Kidney epithelial cell (primary cell): ENCODE measurements around the gene SIVA1. TPM values are rescaled to one million over a fixed set of nuclear protein-coding genes. Genes with fewer than 3 reads are reported as not detected.

Experiments used
- DNase-seq: peaks from one replicate; pipeline ENCODE4 v3.0.0-alpha.2; 2010; ENCODE audit warnings: low read depth
- H3K27me3 ChIP-seq: 2 replicates; pipeline ENCODE4 v1.6.0; 2011; ENCODE audit warnings: low read length; ENCODE audit not compliant: control insufficient read depth, insufficient read depth
- H3K36me3 ChIP-seq: 2 replicates; pipeline ENCODE4 v1.5.1; 2011; ENCODE audit warnings: low read length; ENCODE audit not compliant: control insufficient read depth, insufficient read depth
- H3K4me3 ChIP-seq: 2 replicates; pipeline ENCODE4 v1.5.1; 2011; ENCODE audit warnings: low read depth, mild to moderate bottlenecking, control low read depth, low read length
- CTCF ChIP-seq: IDR thresholded peaks from 2 replicates; pipeline ENCODE4 v1.5.1; 2011; ENCODE audit warnings: mild to moderate bottlenecking, moderate library complexity, low read length, control low read depth, inconsistent platforms; ENCODE audit not compliant: insufficient read depth, poor library complexity, severe bottlenecking
- total RNA-seq: library from RNA; depleted of rRNA; stranded (reverse); fragments of >200 nt; gene quantifications from 2 replicates; pipeline ENCODE4 v1.2.3, GENCODE V29; 2015

Gene SIVA1
- total RNA-seq, 1 donor from 2014 or later, result 222 TPM

- TF ChIP-seq CTCF, result no peak
- Histone ChIP-seq H3K27me3 (no peaks in the 10 kb centered on the region), H3K4me3 (no peak overlapping the region), H3K36me3 (no peaks in the 10 kb centered on the region)
- DNase-seq, result no peak
These were observed 4.9 kb downstream of the SIVA1 start for GRCh38 chr14:104757681-104758392.

- no peaks in the 10 kb centered on the region for H3K36me3 ChIP-seq
- no peaks in the 10 kb centered on the region for H3K27me3 ChIP-seq
- TF ChIP-seq CTCF, result no peak
- H3K4me3 ChIP-seq, result no peak overlapping the region
- no peak for DNase-seq
These were observed 6.3 kb downstream of the SIVA1 start for GRCh38 chr14:104758981-104759969.

- no peak overlapping the region for H3K4me3 ChIP-seq
- no peaks in the 10 kb centered on the region for H3K27me3 ChIP-seq
- DNase-seq, result no peak
- TF ChIP-seq CTCF, result no peak
- H3K36me3 ChIP-seq, result no peaks in the 10 kb centered on the region
These were observed 12.6 kb downstream of the SIVA1 start for GRCh38 chr14:104765517-104765916.

- H3K27me3 ChIP-seq, result no peaks in the 10 kb centered on the region
- DNase-seq, result no peak
- H3K4me3 ChIP-seq, result no peak overlapping the region
- H3K36me3 ChIP-seq, result peaks cover 2% of the 10 kb centered on the region
- TF ChIP-seq CTCF, result no peak
These were observed 13.4 kb downstream of the SIVA1 start for GRCh38 chr14:104766256-104766862.

- Histone ChIP-seq H3K27me3 (no peaks in the 10 kb centered on the region), H3K36me3 (peaks cover 4% of the 10 kb centered on the region), H3K4me3 (no peak overlapping the region)
- no peak for DNase-seq
- no peak for TF ChIP-seq CTCF
These were observed 14.1 kb downstream of the SIVA1 start for GRCh38 chr14:104766863-104767633.
